Measurements from ENCODE around the gene ACTN3. TPM values are rescaled to one million over a fixed set of nuclear protein-coding genes. Genes with fewer than 3 reads are reported as not detected.
"Not testable (repeated sequence)": the region's sequence is repeated elsewhere in the genome, so short reads cannot be mapped to it uniquely, and the experiment has no call there.

Gene ACTN3
- polyA plus RNA-seq, 2 of the 4 experiments (the other 2 are of a cell fraction) = not detected

- TF ChIP-seq HMGXB4 (CRISPR knock-in tag; IDR thresholded peaks at IDR 0.05; ENCODE audit: borderline replicate concordance) = no peak
- TF ChIP-seq EHMT2 (IDR thresholded peaks at IDR 0.05; ENCODE audit: low read depth) = no peak
- no peak for TF ChIP-seq RAD21 (conservative IDR thresholded peaks at IDR 0.05 in 1 of 2, IDR thresholded peaks at IDR 0.05 in 1 of 2)
- no peak for TF ChIP-seq NFE2L2 (conservative IDR thresholded peaks at IDR 0.05; ENCODE audit: low read length)
- TF ChIP-seq HDAC2 (IDR thresholded peaks at IDR 0.05) = no peak
- TF ChIP-seq, protein P1, sequence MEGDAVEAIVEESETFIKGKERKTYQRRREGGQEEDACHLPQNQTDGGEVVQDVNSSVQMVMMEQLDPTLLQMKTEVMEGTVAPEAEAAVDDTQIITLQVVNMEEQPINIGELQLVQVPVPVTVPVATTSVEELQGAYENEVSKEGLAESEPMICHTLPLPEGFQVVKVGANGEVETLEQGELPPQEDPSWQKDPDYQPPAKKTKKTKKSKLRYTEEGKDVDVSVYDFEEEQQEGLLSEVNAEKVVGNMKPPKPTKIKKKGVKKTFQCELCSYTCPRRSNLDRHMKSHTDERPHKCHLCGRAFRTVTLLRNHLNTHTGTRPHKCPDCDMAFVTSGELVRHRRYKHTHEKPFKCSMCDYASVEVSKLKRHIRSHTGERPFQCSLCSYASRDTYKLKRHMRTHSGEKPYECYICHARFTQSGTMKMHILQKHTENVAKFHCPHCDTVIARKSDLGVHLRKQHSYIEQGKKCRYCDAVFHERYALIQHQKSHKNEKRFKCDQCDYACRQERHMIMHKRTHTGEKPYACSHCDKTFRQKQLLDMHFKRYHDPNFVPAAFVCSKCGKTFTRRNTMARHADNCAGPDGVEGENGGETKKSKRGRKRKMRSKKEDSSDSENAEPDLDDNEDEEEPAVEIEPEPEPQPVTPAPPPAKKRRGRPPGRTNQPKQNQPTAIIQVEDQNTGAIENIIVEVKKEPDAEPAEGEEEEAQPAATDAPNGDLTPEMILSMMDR (IDR thresholded peaks at IDR 0.05) = no peak
- no peak for TF ChIP-seq SMC3 (IDR thresholded peaks at IDR 0.05)
- no peak for TF ChIP-seq HOXA7 (CRISPR knock-in tag; IDR thresholded peaks at IDR 0.05)
- no peak for TF ChIP-seq POLR2AphosphoS2 (conservative IDR thresholded peaks at IDR 0.05; ENCODE audit: low read length)
Observed at GRCh38 chr11:66539870-66540213, 6.9 kb upstream of the ACTN3 start (continued).

GRCh38 chr11:66540598-66540997, 6.1 kb upstream of the ACTN3 start:
- CTCF ChIA-PET; FAIRE-seq; H3K9me3 ChIP-seq; H3K4me2 ChIP-seq; H3K27ac ChIP-seq; ATAC-seq; H3K4me3 ChIP-seq; POLR2A ChIA-PET; DNase-seq (ENCODE audit: low read depth in 1 of 2, low spot score in 1 of 2); H3K4me1 ChIP-seq: not testable (repeated sequence)
- 93% methylated on average over 8 of the region's 8 CpGs for WGBS (ENCODE audit: missing lambda C conversion rate)

DNA sequence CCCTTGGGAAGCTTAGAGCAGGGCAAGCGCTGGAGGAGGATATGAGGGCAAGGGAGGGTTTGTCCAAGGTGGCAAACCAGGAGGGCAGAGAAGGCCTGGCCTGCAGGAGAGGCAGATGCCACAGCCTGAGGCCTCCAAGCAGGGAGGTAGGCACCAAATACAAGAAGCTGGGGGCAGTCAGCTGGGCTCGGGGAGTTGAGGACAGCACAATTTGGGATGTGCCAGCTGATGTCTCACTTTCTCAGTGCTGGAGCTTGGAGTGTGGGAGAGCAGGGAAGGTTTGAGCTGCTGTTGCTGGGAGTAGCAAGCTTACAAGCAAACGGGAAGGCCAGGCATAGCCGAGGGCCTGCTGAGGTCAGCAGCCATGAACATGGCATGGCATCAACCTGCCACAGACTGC, 4.8 kb upstream of the ACTN3 start:
- TF ChIP-seq PHF8 (IDR thresholded peaks at IDR 0.05; ENCODE audit: borderline replicate concordance, low read depth) (no peak), JUN (IDR thresholded peaks at IDR 0.05) (no peak), RCOR1 (IDR thresholded peaks at IDR 0.05; ENCODE audit: low read depth, low read length) (no peak), MAFK (IDR thresholded peaks at IDR 0.05; ENCODE audit: partially characterized antibody) (no peak), EHMT2 (IDR thresholded peaks at IDR 0.05; ENCODE audit: low read depth) (no peak), FOSL2 (IDR thresholded peaks at IDR 0.05) (no peak), FOSL2 (CRISPR knock-in tag; IDR thresholded peaks at IDR 0.05) (no peak), KDM1A (IDR thresholded peaks at IDR 0.05; ENCODE audit: low read depth) (no peak), CEBPB (IDR thresholded peaks at IDR 0.05) (no peak), NR3C1 (IDR thresholded peaks at IDR 0.05) (no peak), MAZ (IDR thresholded peaks at IDR 0.05; ENCODE audit: borderline replicate concordance, low read depth, low read length) (no peak)
- TF ChIP-seq, protein P2, sequence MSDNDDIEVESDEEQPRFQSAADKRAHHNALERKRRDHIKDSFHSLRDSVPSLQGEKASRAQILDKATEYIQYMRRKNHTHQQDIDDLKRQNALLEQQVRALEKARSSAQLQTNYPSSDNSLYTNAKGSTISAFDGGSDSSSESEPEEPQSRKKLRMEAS (IDR thresholded peaks at IDR 0.05) = no peak
- FAIRE-seq (no peak), ATAC-seq (no peak), DNase-seq (ENCODE audit: low read depth in 1 of 2, low spot score in 1 of 2) (no peak)
- Histone ChIP-seq H3K4me3 (no peak overlapping the region), H3K9me3 (no peaks in the 10 kb centered on the region), H3K27ac (no peak overlapping the region), H3K4me2 (no peak overlapping the region), H3K4me1 (peaks cover 12% of the 10 kb centered on the region)
- CTCF ChIA-PET = interaction anchor here (0.5 to 1.5 kb wide), 2 partner anchors 12 to 56 kb away, joined by 4 read pairs; no protein-coding TSS in a partner anchor
- POLR2A ChIA-PET = interaction anchor here (0.5 to 1.8 kb wide), 3 partner anchors 9 to 62 kb away, joined by 3 to 7 read pairs (median 3); partner anchors contain the start of gene DPP3
- WGBS (ENCODE audit: missing lambda C conversion rate) = 84% methylated on average over 4 of the region's 4 CpGs

All from A549 (cell line).